Measurements from ENCODE around the gene SH3BGRL2.

DNA sequence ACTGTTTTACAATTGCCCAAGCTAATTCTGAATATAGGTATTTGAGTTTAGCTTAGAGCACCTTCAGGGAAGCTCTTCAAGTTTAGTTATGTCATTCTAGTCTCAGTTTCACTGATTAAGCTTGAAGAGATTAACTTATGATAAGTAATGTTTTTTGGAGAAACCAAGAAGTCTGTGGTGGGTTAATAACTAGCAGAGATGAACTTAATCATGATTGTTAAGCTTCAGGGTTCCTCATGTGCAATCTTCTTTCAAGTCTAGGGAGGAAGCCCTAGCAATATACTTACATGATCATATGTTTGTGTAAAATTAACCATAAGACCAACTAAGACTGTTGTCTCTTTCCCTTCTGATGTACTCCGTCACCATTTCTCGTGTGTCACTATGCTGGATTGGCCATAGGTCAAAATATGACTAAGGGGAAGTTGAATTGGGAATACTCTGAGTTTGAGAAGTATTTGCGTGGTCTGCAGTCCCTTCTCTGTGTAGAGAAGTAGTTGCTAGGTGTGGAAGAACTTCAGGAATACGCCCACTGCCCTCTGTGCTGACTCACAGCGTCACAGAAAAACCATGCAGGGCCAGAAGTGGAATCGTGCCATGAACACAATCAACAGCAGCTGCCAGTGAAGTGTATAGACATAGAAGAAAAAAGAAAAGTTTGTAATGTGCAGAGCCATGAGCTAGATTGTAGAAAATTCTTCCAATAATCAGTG, 88.3 kb downstream of the SH3BGRL2 start:
- TF ChIP-seq, protein P1, sequence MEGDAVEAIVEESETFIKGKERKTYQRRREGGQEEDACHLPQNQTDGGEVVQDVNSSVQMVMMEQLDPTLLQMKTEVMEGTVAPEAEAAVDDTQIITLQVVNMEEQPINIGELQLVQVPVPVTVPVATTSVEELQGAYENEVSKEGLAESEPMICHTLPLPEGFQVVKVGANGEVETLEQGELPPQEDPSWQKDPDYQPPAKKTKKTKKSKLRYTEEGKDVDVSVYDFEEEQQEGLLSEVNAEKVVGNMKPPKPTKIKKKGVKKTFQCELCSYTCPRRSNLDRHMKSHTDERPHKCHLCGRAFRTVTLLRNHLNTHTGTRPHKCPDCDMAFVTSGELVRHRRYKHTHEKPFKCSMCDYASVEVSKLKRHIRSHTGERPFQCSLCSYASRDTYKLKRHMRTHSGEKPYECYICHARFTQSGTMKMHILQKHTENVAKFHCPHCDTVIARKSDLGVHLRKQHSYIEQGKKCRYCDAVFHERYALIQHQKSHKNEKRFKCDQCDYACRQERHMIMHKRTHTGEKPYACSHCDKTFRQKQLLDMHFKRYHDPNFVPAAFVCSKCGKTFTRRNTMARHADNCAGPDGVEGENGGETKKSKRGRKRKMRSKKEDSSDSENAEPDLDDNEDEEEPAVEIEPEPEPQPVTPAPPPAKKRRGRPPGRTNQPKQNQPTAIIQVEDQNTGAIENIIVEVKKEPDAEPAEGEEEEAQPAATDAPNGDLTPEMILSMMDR (optimal IDR thresholded peaks at IDR 0.05 in 1 of 3, IDR thresholded peaks at IDR 0.05 in 1 of 3, conservative IDR thresholded peaks at IDR 0.05 in 1 of 3; ENCODE audit: extremely low read depth in 1 of 3, insufficient read depth in 2 of 3, low read length in 3 of 3), result no peak
- no peak for TF ChIP-seq EZH2 (IDR thresholded peaks at IDR 0.05; ENCODE audit: low read length)
